Activated naive CD8-positive, alpha-beta T cell treated with anti-CD3 and anti-CD28 coated beads, Interleukin-2, amount 50 U/mL, for 24 hours (primary cell): Measurements from ENCODE around the gene MROH8.
A peak's percentile ranks its signal among the peaks of the same experiment; 100 is the strongest.

Source experiments
- ATAC-seq: fragments of 150-1000 bp; cut with Tn5 transposase; one replicate; pipeline ENCODE4 v1.10.0; 2021
- DNase-seq: peaks from one replicate; pipeline ENCODE4 v3.0.0; 2021
- H3K27ac Mint-ChIP-seq: one replicate; pipeline ENCODE4 v1.8.0; 2021; ENCODE audit warnings: mild to moderate bottlenecking, mixed read lengths
- H3K27me3 Mint-ChIP-seq: one replicate; pipeline ENCODE4 v1.8.0; 2021; ENCODE audit warnings: mixed read lengths
- H3K36me3 Mint-ChIP-seq: one replicate; pipeline ENCODE4 v1.8.0; 2021; ENCODE audit warnings: low read depth, mixed read lengths
- H3K4me1 Mint-ChIP-seq: one replicate; pipeline ENCODE4 v1.8.0; 2021; ENCODE audit warnings: mixed read lengths
- H3K4me3 Mint-ChIP-seq: one replicate; pipeline ENCODE4 v1.8.0; 2021; ENCODE audit warnings: mild to moderate bottlenecking, moderate library complexity, mixed read lengths
- H3K9me3 Mint-ChIP-seq: one replicate; pipeline ENCODE4 v1.8.0; 2021; ENCODE audit warnings: mixed read lengths

The MROH8 gene

DNA sequence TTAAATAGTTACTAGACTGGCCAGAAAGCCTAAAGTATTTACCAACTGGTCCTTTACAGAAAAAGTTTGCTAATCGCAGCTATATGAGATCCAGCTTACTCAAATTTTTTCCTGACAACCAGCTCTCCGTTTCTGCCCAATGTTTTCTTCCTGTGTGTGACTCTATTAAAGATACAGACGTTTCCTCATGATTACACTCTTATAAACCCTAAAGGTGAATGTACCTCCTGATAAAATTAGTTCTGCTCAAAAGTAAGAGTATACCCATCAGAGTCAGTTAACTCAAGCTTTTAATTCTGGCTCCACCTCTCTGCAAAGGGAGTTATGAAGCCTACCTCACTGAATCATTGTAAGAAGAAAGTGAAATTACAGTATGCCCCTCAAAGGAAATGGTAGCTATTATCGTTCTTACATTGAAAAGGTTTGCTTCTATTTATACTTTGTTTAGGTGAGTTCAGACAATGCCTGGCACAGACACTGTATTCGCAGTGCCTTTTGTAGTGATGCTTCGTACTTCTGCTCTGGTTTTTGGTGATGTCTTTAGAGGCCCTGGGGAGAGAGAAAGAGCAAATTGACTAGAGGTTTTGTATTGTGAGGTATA is 10.2 kb upstream of the MROH8 start:
- ATAC-seq (peak; percentile 17), DNase-seq (no peak)
- H3K36me3 Mint-ChIP-seq = peaks cover 58% of the 10 kb centered on the region
- no peaks in the 10 kb centered on the region for H3K9me3 Mint-ChIP-seq
- peak overlapping the region; percentile 43 for H3K27ac Mint-ChIP-seq
- peaks cover 58% of the 10 kb centered on the region for H3K4me1 Mint-ChIP-seq
- H3K27me3 Mint-ChIP-seq = no peaks in the 10 kb centered on the region
- no peak overlapping the region for H3K4me3 Mint-ChIP-seq

DNA sequence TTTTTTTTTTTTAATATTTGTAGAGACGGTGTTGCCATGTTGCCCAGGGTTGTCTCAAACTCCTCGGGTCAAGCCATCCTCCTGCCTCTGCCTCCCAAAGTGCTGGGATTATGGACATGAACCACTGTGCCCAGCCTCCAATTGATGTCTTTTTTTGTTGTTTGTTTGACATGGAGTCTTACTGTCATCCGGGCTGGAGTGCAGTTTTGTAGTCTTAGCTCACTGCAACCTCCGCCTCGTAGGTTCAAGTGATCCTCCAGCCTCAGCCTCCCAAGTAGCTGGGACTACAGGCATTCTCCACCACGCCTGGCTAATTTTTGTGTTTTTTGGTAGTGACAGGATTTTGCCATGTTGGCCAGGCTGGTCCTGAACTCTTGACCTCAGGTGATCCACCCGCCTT is 9.4 kb upstream of the MROH8 start:
- no peaks in the 10 kb centered on the region for H3K9me3 Mint-ChIP-seq
- DNase-seq (no peak), ATAC-seq (no peak)
- H3K4me1 Mint-ChIP-seq = peaks cover 56% of the 10 kb centered on the region
- no peaks in the 10 kb centered on the region for H3K27me3 Mint-ChIP-seq
- no peak overlapping the region for H3K4me3 Mint-ChIP-seq
- H3K27ac Mint-ChIP-seq = no peak overlapping the region
- peaks cover 61% of the 10 kb centered on the region for H3K36me3 Mint-ChIP-seq

DNA sequence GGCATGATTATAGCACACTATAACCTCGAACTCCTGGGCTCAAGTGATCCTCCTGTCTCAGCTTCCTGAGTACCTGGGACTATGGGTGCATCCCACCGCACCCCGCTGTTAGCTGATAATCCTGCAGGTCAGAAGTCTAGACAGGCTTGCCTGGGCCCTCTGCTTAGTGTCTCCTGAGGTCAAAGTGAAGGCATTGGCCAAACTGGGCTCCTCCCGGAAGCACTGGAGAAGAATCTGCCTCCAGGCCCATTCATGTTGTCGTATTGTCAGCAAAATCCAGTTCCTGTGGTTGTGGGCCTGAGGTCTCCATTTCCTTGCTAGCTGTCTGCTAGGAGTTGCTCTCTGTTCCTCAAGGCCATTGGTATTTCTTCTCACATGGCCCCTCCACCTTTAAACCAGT is 6.3 kb upstream of the MROH8 start:
- Mint-ChIP-seq H3K4me1 (peaks cover 61% of the 10 kb centered on the region), H3K27ac (no peak overlapping the region), H3K27me3 (no peaks in the 10 kb centered on the region), H3K9me3 (no peaks in the 10 kb centered on the region), H3K36me3 (peaks cover 63% of the 10 kb centered on the region), H3K4me3 (no peak overlapping the region)
- no peak for ATAC-seq
- DNase-seq = no peak

DNA sequence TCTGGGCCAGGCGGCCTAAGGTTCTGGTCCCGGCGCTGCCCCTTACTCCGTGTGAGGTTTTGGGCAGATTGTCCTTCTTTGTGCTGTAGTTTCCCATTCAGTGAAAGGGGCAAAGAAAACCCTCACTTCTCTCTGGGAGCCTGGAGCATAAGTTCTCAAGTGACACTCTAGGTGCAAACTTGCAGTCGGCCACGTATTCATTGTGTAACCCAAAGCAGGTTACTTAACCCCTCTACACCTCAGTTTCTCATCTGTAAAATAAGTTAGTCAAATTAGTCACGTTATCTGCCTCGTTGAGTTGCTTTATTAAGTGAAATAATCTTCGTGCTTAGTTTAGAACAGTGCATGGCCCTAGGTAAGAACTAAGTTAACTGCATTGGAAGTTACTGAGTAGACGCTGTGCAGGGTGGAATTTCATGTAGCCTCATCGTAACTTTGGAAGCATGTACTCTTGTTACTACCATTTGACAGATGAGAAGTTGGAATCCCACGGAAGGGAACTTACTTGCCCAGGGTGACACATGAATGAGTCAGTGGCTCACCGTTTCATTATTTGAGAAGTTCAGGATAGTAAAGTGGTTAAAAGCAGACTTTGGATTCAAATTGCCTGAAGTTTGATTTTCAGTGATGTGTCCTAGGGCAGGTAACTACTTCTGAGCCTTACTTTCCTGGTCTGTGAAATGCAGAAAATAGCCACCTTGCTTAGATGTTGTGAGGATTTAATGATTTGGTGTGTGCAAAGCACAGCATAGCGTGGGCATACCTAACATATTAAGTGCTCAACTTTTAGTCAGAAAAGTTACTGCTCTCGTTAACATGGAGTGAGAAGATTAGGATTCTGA is 556 bp upstream of the MROH8 start:
- Mint-ChIP-seq H3K36me3 (peaks cover 30% of the 10 kb centered on the region), H3K4me3 (peak overlapping the region; percentile 94), H3K9me3 (no peaks in the 10 kb centered on the region), H3K4me1 (peaks cover 46% of the 10 kb centered on the region), H3K27ac (peak overlapping the region; percentile 95), H3K27me3 (no peaks in the 10 kb centered on the region)
- no peak for ATAC-seq
- DNase-seq = no peak

DNA sequence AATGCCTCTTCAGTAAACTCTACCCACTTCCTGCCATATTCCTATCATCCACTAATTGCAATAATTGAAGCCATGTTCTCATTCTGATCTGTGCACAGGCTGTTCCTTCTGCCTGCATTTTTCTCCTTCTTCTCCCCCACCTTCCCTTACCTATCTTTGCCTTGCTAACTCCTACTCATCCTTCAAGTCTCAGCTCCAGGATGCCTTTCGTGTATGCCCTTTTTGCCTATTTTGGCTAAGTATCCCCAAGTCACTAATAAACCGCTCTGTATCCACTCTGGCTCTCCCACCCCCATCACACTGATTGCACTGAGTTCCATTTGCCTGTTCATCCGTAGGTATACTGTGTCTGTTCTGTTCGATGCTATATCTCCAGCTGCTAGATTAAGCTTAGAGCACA is 6.5 kb downstream of the MROH8 start:
- H3K36me3 Mint-ChIP-seq = no peaks in the 10 kb centered on the region
- no peak overlapping the region for H3K4me3 Mint-ChIP-seq
- no peak for ATAC-seq
- no peak overlapping the region for H3K27ac Mint-ChIP-seq
- H3K9me3 Mint-ChIP-seq = no peaks in the 10 kb centered on the region
- no peaks in the 10 kb centered on the region for H3K4me1 Mint-ChIP-seq
- no peak for DNase-seq
- H3K27me3 Mint-ChIP-seq = no peaks in the 10 kb centered on the region

DNA sequence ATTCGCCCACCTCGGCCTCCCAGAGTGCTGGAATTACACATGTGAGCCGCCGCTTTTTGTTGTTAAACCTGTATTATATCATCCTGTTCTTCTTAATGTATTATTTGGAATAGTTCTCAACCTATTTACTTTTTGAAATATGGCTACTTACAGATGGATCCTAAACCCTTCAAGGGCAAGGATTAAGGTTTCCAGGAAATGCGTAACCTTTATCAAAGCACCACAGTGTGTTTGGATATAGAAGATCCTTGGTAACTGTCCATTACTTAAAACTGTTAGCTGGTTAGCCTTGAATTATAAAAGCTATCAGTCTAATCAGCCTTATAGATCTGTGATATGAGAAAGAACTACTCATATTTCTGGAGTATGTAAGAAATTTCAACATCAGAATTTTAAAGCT is 12.5 kb downstream of the MROH8 start:
- Mint-ChIP-seq H3K4me3 (no peak overlapping the region), H3K27ac (no peak overlapping the region)
- DNase-seq = no peak

DNA sequence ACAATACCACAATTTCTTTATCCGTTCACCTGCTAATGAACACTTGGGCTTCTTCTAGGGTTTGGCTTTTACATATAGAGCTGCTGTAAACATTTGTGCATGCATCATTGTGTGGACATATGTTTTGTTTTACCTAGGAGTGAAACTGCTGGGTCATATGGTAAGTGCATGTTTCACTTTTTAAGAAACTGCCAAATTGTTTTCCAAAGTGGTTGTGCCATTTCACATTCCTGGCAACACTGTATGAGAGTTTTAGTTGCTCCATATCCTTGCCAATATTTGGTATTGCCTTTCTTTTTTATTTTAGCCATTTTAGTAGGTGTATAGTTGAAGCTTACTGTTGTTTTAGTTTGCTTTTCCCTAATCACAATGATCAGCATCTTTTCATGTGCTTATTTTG is 14.3 kb downstream of the MROH8 start:
- H3K27ac Mint-ChIP-seq = no peak overlapping the region
- no peak for DNase-seq
- H3K9me3 Mint-ChIP-seq = no peaks in the 10 kb centered on the region
- no peaks in the 10 kb centered on the region for H3K4me1 Mint-ChIP-seq
- peaks cover 2% of the 10 kb centered on the region for H3K27me3 Mint-ChIP-seq
- no peak overlapping the region for H3K4me3 Mint-ChIP-seq
- ATAC-seq = no peak
- no peaks in the 10 kb centered on the region for H3K36me3 Mint-ChIP-seq

More for the DNA sequence above, 12.5 kb downstream of the MROH8 start:
- Mint-ChIP-seq H3K36me3 (no peaks in the 10 kb centered on the region), H3K4me1 (no peaks in the 10 kb centered on the region), H3K9me3 (no peaks in the 10 kb centered on the region), H3K27me3 (peaks cover 2% of the 10 kb centered on the region)
- ATAC-seq = no peak

DNA sequence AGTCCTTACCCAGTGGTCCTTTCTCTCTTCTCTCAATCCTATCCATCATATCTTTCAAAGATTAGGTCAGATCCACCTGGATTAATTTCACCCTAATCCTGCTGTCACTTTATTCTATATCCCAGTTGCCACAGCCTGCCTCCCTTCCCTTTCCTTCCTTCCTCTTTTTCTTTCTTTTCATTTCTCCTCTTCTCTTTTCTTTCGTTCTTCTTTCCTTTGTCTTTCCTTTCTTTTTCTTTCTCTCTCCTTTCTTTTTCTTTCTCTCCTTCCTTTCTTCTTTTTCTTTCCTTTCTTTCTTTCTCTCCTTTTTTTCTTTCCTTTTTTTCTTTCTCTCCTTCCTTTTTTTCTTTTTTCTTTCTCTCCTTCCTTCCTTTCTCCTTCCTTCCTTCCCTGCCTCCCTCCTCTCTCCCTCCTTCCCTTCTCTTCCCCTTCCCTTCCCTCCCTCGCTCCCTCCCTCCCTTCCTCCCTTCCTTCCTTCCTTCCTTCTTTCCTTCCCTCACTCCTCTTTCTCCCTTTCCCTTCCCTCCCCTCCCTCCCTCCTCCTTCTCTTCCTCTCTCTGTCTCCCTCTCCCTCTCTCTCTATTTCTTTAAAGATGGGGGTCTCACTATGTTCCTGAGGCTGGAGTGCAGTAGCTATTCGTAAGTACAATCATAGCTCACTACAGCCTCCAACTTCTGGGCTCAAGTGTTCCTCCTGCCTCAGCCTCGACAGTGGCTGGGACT is 15.4 kb downstream of the MROH8 start:
- no peak for ATAC-seq
- Mint-ChIP-seq H3K4me1 (no peaks in the 10 kb centered on the region), H3K9me3 (no peaks in the 10 kb centered on the region), H3K27me3 (peaks cover 2% of the 10 kb centered on the region), H3K36me3 (no peaks in the 10 kb centered on the region), H3K4me3 (no peak overlapping the region), H3K27ac (no peak overlapping the region)
- no peak for DNase-seq

DNA sequence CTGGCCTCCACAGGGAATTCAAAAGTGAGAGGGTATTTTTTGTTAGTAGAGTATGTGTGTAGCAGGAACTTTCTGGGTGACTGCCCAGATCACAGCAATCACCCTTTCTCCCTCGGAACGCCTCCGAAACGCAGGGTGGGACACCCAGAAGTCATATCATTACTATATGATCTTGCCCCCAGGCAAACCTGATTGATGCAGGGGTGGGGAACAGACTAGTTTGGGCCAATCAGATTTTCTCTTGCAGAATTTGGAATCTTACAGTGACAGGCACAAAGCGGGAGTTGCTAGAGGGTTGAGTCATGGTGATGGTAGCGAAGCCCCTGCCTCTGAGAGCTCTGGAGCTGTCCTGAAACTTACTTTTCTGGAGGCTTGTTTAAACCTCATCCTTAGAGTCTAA is 16.7 kb downstream of the MROH8 start:
- Mint-ChIP-seq H3K27me3 (peaks cover 2% of the 10 kb centered on the region), H3K9me3 (no peaks in the 10 kb centered on the region), H3K4me3 (no peak overlapping the region), H3K27ac (no peak overlapping the region), H3K4me1 (no peaks in the 10 kb centered on the region), H3K36me3 (no peaks in the 10 kb centered on the region)
- ATAC-seq (no peak), DNase-seq (no peak)

DNA sequence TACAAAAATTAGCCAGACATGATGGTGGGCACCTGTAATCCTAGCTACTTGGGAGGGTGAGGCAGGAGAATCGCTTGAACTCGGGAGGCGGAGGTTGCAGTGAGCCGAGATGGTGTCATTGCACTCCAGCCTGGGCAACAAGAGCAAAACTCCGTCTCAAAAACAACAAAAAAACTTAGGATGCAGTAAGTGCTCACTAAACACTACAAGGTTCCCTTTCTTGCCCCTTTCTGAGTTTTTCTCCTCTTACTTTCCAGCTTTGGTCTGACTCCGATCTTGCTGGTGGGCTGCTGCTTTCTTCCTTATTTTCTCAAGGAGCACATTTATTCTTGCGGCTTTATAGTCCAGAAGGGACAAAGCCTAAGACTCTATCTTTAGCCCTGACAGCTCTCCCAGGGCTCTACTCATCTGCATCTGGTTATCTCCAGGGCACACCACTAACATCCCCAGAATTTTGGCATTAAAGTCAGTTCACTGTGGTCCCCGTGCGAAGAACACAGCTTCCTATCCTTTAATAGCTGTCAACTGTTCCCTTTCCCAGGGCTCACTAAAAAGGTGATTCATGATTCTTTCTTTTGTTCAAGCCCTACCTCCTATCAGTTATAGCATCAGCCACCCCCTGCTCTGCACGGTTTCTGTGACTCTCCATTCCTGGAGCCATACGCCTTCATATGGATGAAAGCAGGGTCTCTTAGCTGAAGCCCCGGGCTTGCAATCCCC is 17.4 kb downstream of the MROH8 start:
- Mint-ChIP-seq H3K27ac (no peak overlapping the region), H3K4me3 (no peak overlapping the region), H3K9me3 (no peaks in the 10 kb centered on the region), H3K4me1 (no peaks in the 10 kb centered on the region), H3K36me3 (no peaks in the 10 kb centered on the region), H3K27me3 (peaks cover 2% of the 10 kb centered on the region)
- DNase-seq (no peak), ATAC-seq (no peak)

DNA sequence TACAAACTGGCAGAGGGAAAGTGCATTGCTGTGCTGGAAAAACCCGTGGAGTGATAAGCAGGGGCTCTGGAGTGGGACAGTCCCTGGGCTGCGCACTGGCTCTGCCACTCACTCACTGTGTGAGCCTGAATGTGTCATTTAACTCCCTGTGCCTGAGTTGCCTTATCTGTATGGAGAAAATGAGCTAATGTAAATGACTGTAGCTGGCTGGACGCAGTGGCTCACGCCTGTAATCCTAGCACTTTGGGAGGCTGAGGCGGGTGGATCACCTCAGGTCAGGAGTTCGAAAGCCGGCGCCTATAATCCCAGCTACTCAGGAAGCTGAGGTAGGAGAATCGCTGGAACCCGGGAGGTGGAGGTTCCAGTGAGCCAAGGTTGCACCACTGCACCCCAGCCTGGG is 18.7 kb downstream of the MROH8 start:
- H3K9me3 Mint-ChIP-seq = no peaks in the 10 kb centered on the region
- H3K4me1 Mint-ChIP-seq = no peaks in the 10 kb centered on the region
- ATAC-seq = no peak
- no peak overlapping the region for H3K4me3 Mint-ChIP-seq
- H3K36me3 Mint-ChIP-seq = no peaks in the 10 kb centered on the region
- no peak overlapping the region for H3K27ac Mint-ChIP-seq
- peaks cover 1% of the 10 kb centered on the region for H3K27me3 Mint-ChIP-seq
- DNase-seq = no peak

DNA sequence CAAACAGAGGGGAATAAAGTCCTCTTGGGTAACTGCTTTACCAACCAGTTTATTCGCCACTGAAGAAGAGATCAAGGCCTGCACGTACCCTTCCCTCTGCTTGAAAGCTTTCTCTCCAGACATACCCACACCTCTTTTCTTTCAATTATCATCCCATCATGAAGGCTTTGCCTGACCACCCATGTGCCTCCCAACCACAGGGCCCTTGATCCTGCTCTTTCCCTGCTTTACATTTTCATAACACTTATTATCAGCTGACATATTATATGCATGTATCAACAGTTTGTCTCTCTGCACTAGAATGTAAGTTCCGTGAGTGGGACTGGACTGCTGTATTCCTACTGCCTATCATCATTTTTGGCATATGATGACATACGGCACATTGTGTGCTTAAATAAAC is 21.1 kb downstream of the MROH8 start:
- no peaks in the 10 kb centered on the region for H3K36me3 Mint-ChIP-seq
- no peaks in the 10 kb centered on the region for H3K9me3 Mint-ChIP-seq
- H3K27ac Mint-ChIP-seq = no peak overlapping the region
- no peaks in the 10 kb centered on the region for H3K4me1 Mint-ChIP-seq
- H3K27me3 Mint-ChIP-seq = no peaks in the 10 kb centered on the region
- ATAC-seq = no peak
- no peak for DNase-seq
- H3K4me3 Mint-ChIP-seq = no peak overlapping the region

DNA sequence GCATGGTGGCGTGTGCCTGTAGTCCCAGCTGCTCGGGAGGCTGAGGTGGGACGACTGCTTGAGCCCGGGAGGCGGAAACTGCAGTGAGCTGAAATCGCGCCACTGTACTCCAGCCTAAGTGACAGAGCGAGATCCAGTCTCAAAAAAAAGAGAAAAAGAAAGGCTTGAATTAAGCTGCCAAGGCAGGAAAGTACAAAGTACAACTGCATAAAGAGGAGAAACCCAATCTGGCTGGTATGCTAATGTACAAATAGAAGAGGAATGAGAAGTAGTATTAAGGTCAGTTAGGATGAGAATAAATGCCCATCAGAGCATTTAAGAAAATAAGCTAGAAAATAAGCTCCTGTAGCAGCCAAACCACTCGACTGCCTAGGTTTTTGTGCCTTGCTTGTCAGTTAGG is 23.4 kb downstream of the MROH8 start:
- no peaks in the 10 kb centered on the region for H3K27me3 Mint-ChIP-seq
- ATAC-seq = no peak

DNA sequence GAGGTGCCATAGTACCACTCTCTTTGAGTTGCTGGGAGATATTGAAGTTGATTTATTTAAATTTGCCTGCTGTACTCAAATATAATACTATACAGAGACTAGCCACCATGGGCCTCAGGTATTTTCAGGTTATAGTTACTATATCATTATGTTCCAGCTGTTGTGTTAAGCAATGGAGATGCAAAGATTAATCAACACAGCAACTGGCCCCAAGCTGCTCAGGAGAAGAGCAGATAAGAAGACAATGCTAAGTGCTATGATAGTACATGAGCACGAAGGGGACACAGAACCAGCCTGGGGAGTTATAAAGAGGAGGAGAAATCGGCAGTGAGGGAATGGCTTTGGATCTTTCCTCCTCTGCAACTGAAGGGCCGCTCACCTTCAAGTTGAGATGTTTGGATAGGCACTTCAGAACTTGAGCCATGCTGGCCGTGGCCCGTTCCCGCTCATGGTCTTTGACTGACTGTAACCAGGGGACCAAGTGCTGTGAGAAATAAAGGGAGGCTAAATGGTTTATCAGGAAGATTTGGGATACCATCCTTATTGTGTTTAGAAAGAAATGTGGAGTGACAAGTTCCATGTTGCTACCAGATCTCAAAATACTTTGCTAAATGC is 24.6 kb downstream of the MROH8 start:
- DNase-seq (no peak), ATAC-seq (no peak)
- no peaks in the 10 kb centered on the region for H3K36me3 Mint-ChIP-seq
- no peaks in the 10 kb centered on the region for H3K9me3 Mint-ChIP-seq
- H3K27me3 Mint-ChIP-seq = no peaks in the 10 kb centered on the region
- H3K4me3 Mint-ChIP-seq = no peak overlapping the region
- no peak overlapping the region for H3K27ac Mint-ChIP-seq
- H3K4me1 Mint-ChIP-seq = no peaks in the 10 kb centered on the region

More for the DNA sequence above, 23.4 kb downstream of the MROH8 start:
- Mint-ChIP-seq H3K9me3 (no peaks in the 10 kb centered on the region), H3K27ac (no peak overlapping the region), H3K4me1 (no peaks in the 10 kb centered on the region), H3K36me3 (no peaks in the 10 kb centered on the region), H3K4me3 (no peak overlapping the region)
- no peak for DNase-seq
